ENCODE measurements around the gene AQP5.
"Not testable (repeated sequence)": the region's sequence is repeated elsewhere in the genome, so short reads cannot be mapped to it uniquely, and the experiment has no call there.

Gene AQP5

GRCh38 chr12:49987625-49988303 is 26.1 kb downstream of the AQP5 start:
- DNase-seq (ENCODE audit: low read depth), result no peak
- no peak overlapping the region for H3K4me3 ChIP-seq (ENCODE audit: low read depth, low read length)
- TF ChIP-seq, protein P1, sequence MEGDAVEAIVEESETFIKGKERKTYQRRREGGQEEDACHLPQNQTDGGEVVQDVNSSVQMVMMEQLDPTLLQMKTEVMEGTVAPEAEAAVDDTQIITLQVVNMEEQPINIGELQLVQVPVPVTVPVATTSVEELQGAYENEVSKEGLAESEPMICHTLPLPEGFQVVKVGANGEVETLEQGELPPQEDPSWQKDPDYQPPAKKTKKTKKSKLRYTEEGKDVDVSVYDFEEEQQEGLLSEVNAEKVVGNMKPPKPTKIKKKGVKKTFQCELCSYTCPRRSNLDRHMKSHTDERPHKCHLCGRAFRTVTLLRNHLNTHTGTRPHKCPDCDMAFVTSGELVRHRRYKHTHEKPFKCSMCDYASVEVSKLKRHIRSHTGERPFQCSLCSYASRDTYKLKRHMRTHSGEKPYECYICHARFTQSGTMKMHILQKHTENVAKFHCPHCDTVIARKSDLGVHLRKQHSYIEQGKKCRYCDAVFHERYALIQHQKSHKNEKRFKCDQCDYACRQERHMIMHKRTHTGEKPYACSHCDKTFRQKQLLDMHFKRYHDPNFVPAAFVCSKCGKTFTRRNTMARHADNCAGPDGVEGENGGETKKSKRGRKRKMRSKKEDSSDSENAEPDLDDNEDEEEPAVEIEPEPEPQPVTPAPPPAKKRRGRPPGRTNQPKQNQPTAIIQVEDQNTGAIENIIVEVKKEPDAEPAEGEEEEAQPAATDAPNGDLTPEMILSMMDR (IDR thresholded peaks at IDR 0.05; ENCODE audit: low read depth, low read length, missing control alignments), result no peak

DNA sequence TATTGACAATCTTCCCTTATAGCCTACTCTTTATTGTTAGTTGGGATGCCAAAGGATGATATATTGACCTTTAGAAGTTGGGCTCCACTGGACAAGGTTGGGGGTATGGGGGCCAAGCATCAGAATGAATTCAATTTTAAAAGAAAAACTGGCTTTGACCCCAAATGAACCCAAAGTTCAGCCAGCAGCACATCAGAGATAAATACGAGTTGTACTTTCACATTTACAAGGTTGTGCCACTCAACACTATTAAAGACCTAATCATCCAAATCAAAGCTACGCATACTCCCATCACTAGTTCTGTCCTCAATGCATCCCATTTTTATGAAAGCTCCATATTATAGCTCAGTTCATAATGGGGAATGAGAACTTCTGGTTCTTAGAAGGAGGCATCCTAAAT is 27.7 kb downstream of the AQP5 start:
- not testable (repeated sequence) for DNase-seq (ENCODE audit: low read depth); H3K4me3 ChIP-seq (ENCODE audit: low read depth, low read length)

GRCh38 chr12:49990273-49990672 is 28.6 kb downstream of the AQP5 start:
- DNase-seq (ENCODE audit: low read depth), result no peak
- no peak overlapping the region for H3K4me3 ChIP-seq (ENCODE audit: low read depth, low read length)
- TF ChIP-seq, protein P1 (IDR thresholded peaks at IDR 0.05; ENCODE audit: low read depth, low read length, missing control alignments), result no peak

DNA sequence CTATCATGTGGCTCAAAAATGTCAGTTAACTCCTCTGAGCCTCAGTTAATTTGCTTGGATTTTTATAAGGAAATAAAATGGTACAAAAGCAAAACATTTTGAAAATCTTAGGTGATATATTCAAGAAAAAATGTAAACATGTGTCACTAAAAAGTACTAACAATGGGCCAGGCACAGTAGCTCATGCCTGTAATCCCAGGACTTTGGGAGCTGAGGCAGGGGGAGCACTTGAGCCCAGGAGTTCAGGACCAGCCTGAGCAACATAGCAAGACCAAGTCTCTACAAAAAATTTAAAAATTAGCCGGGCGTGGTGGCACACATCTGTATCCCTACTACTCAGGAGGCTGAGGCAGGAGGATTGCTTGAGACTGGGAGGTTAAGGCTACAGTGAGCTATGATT is 36.8 kb downstream of the AQP5 start:
- H3K4me3 ChIP-seq (ENCODE audit: low read depth, low read length), result no peak overlapping the region
- TF ChIP-seq, protein P1 (IDR thresholded peaks at IDR 0.05; ENCODE audit: low read depth, low read length, missing control alignments), result no peak
- DNase-seq (ENCODE audit: low read depth), result no peak

- DNase-seq (ENCODE audit: low read depth), result no peak
- H3K4me3 ChIP-seq (ENCODE audit: low read depth, low read length), result no peak overlapping the region
- TF ChIP-seq, protein P1 (IDR thresholded peaks at IDR 0.05; ENCODE audit: low read depth, low read length, missing control alignments), result no peak
Observed at GRCh38 chr12:50003595-50003994, 41.9 kb downstream of the AQP5 start.

GRCh38 chr12:50004696-50005095 is 43.0 kb downstream of the AQP5 start:
- DNase-seq (ENCODE audit: low read depth), result no peak
- H3K4me3 ChIP-seq (ENCODE audit: low read depth, low read length), result no peak overlapping the region
- TF ChIP-seq, protein P1 (IDR thresholded peaks at IDR 0.05; ENCODE audit: low read depth, low read length, missing control alignments), result no peak

- no peak for DNase-seq (ENCODE audit: low read depth)
- TF ChIP-seq, protein P1 (IDR thresholded peaks at IDR 0.05; ENCODE audit: low read depth, low read length, missing control alignments), result no peak
- H3K4me3 ChIP-seq (ENCODE audit: low read depth, low read length), result no peak overlapping the region
Observed at GRCh38 chr12:50005175-50005574, 43.5 kb downstream of the AQP5 start.
